HUDEP-2 (cell line): Measurements from ENCODE around the gene CDX1.

Experiments used
- DNase-seq, 76 experiments: peaks; one replicate each; lab custom pipeline; 2025; ENCODE audit not compliant: unreplicated experiment in 76 of 76; lab: John Stamatoyannopoulos, UW

The CDX1 gene

DNA sequence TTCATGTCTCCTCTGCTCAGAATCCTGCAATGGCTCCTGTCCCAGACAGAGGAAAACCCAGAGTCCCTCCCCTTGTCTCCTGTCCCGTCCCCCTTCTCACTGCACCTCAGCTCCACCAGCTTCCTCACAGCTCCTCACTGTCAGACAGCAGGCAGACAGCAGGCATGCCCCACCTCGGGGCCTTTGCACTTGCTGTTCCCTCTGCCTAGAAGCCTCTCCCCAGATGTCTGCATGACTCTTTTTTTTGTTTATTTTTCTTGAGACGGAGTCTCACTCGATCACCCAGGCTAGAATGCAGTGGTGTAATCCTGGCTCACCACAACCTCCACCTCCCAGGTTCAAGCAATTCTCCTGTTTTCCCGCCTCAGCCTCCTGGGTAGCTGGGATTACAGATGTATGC lies 14.4 kb downstream of the CDX1 start:
- no peak for DNase-seq

- no peak for DNase-seq
These were observed 15.4 kb downstream of the CDX1 start for GRCh38 chr5:150181766-150182545.

- DNase-seq = no peak
These were observed 16.2 kb downstream of the CDX1 start for GRCh38 chr5:150182774-150183173.

DNA sequence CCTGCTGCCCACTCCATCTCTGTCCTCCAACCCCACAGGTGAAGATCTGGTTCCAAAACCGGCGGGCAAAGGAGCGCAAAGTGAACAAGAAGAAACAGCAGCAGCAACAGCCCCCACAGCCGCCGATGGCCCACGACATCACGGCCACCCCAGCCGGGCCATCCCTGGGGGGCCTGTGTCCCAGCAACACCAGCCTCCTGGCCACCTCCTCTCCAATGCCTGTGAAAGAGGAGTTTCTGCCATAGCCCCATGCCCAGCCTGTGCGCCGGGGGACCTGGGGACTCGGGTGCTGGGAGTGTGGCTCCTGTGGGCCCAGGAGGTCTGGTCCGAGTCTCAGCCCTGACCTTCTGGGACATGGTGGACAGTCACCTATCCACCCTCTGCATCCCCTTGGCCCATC lies 16.9 kb downstream of the CDX1 start:
- no peak for DNase-seq

DNA sequence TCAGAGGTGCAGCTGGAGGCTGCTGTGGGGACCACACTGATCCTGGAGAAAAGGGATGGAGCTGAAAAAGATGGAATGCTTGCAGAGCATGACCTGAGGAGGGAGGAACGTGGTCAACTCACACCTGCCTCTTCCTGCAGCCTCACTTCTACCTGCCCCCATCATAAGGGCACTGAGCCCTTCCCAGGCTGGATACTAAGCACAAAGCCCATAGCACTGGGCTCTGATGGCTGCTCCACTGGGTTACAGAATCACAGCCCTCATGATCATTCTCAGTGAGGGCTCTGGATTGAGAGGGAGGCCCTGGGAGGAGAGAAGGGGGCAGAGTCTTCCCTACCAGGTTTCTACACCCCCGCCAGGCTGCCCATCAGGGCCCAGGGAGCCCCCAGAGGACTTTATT lies 17.4 kb downstream of the CDX1 start:
- no peak for DNase-seq

DNA sequence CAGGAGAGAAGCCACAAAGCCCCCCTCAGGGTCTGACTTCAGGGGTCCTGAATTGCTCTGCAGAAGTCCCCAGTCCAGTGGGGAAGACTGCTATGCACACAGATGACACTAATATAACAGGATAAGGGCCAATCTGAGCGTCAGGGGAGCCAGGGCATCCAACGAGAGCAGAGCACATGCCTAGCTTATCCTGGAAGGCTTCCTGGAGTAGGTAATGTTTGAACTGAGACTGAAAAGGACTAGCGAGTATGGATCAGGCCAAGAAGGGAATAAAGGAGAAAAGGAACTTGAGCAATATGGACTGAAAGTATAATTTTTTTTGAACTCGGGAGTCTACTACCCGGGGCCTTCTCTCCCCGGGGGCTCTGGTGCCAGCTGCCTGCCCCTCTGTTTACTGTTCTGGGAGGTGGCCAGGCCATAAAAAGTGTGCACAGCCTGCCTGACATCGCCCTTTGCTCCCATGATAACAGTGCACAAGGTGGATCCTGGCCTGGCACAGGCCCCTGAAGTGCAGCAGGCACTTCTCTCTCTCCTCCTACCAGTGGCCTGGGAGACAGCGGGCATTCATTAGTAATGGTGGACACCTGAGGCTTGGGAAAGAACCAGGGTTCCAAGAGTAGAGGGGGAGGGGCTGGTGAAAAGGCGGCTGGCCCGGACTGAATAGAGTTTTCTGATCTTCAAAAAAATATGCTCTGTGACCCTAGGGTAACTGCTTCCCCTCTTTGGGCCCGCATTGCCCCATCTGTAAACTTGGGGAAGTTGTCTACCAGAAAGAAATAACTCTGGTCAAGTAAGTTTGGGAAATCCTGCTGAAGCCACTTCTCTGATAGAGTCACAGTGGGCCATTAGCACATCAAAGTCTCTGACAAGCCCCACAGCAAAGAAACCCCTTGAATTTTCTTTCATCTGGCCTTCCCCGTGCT lies 18.7 kb downstream of the CDX1 start:
- DNase-seq = no peak

DNA sequence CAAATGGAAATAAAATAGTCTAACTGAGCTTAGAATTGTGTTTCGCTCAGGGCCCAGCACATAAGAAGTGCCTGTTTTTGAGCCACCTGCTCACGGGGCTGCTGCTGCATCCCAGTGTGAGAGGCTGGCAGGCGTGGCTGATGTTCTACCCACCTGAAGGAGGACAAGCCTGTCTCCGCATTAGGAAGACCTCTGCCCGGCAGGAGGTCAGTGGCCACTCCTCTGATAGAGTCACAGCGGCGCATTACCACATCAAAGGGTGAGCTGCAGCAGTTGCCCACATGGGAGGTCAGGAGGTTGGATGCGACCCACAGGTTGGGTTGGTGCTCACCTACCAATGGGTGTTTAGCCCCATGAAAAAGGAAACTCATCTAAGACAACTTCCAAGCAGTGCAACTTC lies 19.6 kb downstream of the CDX1 start:
- no peak for DNase-seq

GRCh38 chr5:150186897-150187296 lies 20.3 kb downstream of the CDX1 start:
- DNase-seq = no peak

GRCh38 chr5:150188146-150188842 lies 21.7 kb downstream of the CDX1 start:
- DNase-seq = no peak

DNA sequence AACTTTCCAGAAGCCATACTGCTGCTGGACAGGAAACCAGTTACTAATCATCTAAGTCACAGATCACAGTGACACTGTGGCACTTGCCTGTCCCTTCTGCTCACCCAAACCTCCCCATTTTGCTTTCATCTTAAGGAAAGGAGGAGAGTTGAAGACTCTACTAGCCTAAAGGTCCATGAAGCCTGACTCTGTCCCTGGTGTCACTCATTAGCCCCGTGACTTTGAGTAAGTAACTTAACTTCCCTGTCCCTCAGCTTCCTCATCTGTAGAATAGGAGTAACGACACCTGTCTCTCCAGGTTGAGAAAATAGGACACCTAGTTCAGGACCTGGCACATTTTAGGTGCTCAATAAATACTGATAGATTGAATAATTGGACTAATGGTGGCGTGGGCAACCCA lies 22.7 kb downstream of the CDX1 start:
- no peak for DNase-seq

- no peak for DNase-seq
These were observed 23.3 kb downstream of the CDX1 start, which contains the start of gene SLC6A7 for GRCh38 chr5:150189728-150190502. TSS of gene SLC6A7 (plus strand) at chr5:150190062. CDS start at chr5:150190328, 266 bp downstream.

GRCh38 chr5:150190503-150190979 lies 24.0 kb downstream of the CDX1 start:
- no peak for DNase-seq

DNA sequence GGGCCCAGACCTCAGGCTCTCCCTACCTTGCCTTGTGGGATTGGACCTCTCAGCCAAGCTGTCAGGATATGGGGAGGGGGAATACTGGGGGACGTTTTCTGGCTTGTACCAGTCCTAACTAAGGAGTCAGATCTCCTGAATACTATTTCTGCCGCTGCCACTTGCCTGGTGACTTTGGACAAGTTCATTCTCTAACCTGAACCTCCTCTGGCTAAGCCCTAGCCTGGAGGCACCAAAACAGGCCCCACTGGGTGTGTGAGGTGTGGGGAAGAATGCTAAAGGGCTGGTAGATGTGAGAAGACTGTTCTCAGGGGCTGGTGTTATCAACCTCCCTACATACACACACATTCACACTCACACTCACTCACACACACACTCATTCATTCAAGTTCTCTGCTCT lies 24.4 kb downstream of the CDX1 start:
- no peak for DNase-seq

DNA sequence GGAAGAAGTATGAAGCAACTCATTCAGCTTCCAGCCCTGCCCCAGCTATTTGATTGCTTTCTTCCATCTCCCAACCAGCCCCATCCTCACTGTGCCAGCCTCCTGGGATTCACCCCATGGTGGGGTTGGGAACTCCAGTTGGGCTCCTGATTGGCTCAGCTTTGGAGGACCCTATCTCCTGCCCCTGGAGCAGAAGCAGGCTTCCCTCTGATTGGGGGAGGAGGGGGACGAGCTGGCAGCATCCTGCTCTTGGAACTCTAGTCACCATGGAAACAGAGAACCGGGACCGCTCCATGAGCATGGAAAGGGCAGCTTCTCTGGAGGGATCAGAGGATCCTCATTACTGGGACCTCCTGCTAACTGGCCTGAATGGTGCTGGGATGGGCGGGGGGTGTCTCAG lies 25.9 kb downstream of the CDX1 start:
- DNase-seq = no peak

DNA sequence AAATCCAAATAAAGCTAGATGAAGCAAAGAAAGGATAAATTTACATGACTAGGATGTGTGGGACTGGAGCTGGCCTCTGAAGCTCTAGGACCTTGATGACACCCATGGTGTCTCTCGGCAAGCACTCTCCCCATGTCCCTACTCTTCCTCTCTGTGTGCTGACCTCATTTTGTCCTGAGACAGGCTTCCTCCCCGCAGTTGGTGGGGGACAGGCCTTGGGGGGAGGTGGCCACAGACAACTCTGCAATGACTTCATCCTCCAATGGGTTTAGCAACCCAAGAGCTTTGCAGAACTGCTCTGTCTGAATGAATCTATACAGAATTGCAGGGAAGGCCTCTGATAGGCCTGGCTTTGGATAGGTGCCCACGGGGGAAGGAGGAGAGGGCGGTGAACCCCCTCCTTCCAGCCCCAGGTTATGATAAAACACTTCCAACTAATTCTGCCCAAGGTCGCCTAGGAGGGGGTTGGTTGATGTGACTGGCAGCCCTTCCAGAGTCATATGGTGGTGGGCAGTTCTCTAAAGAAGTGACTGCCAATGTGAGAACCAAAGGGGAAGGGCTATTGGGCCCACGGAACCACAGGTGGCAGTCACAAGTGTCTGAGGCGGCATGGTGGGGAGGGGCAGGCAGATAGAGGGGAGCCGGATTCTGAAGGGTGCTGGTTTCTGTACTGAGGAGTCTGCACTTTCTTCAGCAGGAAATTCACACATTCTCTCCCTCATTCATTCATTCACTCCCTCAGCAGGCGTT lies 29.3 kb downstream of the CDX1 start:
- no peak for DNase-seq

DNA sequence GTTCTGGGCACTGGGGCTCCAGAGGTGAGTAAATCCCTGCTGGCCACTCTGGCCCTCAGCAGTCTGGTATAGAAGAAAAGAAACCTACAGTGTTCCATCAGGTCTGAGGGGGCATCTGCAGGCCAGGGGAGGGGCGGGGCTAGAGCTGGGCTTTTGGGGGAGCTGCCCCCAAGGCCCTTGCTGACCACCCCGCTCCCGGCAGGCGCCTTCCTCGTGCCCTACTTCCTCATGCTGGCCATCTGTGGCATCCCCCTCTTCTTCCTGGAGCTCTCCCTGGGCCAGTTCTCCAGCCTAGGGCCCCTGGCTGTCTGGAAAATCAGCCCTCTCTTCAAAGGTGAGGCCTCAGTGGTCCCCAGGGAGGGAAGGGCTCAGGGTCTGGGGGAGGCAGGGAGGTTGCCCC lies 29.9 kb downstream of the CDX1 start:
- DNase-seq = no peak

GRCh38 chr5:150196986-150197385 lies 30.4 kb downstream of the CDX1 start:
- no peak for DNase-seq

GRCh38 chr5:150197476-150197875 lies 30.9 kb downstream of the CDX1 start:
- no peak for DNase-seq

DNA sequence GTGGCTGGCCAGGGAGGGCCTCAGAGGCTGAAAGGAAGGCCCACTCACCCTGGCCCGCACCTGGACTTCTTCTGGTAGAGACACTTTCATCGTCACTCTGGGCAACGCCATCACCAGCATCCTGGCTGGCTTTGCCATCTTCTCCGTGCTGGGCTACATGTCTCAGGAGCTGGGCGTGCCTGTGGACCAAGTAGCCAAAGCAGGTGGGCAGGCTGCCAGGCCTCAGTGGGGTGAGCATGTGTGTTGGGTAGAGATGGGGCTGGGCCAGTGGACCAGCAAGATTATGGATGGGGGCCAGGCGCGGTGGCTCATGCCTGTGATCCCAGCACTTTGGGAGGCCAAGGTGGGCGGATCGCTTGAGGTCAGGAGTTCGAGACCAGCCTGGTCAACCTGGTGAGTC lies 35.9 kb downstream of the CDX1 start:
- DNase-seq = no peak
